Femur (tissue), 1 donor: ENCODE data around the gene FXYD1.
A peak's percentile ranks its signal among the peaks of the same experiment; 100 is the strongest.

Source experiments
- DNase-seq: peaks from one replicate; pipeline ENCODE4 v3.0.0-alpha.2; 2017

FXYD1 gene

DNA sequence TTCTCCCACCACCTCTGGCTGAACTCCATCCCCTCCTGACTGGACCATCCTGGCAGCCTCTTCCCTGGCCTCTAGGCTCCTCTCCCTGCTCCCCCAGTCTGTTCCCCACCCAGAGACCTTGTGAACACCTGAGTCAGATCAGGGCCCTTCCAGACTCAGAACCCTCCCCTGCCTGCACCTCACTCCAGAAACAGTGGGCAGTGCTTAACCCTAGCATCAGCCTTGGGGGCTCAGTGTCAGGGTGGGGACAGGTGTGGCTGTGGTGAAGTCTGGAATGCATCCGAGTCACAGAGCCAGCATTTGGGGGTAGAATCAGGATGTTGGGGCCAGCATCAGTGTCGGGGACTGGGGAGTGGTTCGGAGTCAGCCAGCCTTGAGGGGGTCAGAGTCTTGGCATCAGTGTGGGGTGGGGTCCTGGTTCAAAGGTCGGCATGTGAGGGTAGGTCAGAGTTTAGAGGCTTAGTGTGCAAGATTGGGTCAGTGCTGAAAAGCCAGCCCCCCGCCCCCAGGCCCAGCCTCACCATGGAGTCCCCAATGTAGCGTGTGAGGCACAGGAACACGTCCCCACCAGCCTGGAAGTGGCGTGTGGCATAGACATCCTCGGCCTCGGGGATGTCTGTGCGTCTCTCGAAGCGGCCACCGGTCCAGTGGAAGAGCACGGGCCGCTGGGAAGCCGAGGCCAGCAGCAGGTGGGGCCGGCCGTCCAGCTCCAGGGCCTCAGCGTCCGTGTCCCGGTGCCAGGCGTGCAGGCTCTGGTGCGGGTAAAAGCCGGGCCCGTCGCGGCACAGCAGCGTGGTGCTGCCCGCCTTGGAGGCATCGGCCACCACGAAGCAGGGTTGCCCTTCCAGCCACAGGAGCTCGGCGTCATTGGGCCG lies 12.6 kb upstream of the FXYD1 start:
- DNase-seq = no peak

DNA sequence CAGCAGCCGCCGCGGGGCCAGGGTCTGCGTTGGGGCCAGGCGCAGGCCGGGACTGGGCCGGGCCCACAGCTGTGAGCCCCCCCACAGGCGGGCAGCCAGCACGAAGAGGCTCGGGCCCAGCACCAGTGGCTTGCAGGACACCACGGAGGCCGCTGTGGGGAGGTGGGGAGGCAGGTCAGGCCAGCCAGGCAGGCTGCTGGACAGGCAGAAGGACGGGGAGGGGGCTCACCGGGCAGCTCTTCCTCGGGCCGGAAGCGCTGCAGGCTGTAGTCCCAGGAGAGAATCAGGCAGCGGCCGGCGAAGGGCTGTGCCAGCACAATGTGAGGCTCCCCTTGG lies 12.0 kb upstream of the FXYD1 start:
- DNase-seq = peak; percentile 63

DNA sequence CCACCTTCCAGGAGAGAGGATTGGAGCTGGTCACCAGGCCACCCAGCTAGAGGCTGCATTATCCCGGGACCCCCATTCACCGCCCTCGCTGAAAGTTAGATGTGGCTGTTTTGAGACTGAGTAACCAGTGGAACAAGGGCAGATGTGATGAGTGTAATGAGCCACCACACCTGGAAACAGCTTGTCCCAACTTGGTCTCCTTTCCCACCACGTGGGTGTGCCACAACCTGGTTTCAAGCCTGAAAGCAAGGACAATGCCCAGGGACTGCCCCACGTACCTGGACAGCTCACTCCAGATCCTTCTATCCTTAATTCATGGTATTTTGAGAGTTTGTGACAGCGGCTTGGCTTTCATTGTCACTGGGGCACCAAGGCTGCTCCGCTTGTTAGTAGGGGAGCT lies 10.8 kb upstream of the FXYD1 start:
- DNase-seq = no peak

DNA sequence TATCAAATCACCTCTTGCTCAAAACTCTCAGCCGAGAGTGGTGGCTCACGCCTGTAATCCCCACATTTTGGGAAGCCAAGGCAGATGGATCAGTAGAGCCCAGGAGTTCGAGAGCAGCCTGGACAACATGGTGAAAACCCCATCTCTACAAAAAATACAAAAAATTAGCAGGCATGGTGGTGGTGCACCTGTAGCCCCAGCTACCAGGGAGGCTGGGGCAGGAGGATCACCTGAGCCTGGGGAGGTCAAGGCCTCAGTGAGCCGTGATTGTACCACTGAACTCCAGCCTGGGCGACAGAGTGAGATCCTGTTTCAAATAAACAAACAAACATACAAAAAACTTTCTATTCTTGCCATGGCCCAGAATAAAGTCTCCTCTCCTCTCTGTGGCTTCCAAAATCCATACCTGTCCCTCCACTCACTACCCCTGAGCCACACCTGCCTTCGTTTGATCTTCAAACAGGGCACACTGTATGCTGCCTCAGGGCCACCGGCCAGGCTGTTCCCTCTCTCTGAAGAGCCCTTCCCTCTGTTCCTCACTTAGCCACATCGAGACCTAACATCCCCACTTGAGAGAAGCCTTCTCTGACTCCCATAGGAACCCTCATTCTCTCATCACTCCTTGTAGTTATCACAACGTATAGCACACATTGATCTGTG lies 10.1 kb upstream of the FXYD1 start:
- DNase-seq = no peak

DNA sequence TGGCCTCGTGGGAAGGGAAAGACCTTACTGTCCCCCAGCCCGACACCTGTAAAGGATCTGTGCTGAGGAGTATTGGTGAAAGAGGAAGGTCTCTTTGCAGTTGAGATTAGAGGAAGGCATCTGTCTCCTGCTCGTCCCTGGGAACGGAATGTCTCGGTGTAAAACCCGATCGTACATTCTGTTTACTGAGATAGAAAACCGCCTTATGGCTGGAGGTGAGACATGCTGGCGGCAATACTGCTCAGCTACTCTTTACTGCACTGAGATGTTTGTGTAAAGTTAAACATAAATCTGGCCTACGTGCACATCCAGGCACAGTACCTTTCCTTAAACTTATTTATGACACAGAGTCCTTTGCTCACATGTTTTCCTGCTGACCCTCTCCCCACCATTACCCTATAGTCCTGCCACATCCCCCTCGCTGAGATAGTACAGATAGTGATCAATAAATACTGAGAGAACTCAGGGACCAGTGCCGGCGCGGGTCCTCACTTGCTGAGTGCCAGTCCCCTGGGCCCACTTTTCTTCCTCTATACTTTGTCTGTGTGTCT lies 8.8 kb upstream of the FXYD1 start:
- peak; percentile 3 for DNase-seq

DNA sequence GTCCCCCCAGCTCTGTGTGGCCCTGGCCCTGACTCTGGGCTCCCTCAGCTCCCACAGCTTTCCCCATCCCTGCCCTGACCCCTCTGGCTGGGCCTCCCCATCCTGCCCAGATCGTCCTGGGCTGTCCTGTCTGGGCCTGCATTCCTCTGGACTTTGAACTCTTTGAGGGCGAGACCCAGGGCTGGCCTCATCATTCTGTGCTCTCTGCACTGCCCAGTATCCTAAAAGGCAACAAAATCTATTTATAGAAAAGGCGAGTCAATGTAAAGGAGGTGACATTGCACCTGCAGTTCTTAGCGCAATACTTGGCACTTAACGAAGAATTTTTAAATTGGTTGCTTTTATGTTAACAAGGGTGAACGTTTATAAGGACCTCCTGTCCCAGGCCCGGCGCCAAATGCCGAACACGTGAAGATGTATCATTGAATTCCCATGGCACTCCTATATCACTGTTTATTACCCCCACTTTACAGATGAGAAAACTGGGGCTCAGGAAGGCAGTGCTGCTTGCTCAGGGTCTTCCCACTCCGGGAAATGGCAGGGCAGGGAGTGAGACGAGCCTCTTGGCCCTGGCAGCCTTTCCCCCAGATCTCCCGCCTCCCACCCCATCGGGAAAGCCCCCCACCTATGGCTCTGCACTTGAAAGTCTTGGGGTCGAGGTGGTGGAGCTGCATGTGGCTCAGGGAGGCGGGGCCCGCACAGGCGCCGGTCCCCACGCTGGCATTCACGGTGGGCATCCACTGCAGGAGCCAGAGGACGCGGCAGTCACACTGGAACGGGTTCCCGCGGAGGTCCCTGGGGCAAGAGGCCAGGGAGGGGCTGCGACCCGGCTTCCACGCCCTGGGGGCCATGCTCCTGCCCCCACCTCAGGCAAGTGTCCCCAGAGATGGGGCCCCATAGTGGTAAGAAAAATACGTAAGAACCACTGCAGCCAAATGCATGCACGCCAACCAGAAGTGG lies 7.6 kb upstream of the FXYD1 start:
- no peak for DNase-seq

DNA sequence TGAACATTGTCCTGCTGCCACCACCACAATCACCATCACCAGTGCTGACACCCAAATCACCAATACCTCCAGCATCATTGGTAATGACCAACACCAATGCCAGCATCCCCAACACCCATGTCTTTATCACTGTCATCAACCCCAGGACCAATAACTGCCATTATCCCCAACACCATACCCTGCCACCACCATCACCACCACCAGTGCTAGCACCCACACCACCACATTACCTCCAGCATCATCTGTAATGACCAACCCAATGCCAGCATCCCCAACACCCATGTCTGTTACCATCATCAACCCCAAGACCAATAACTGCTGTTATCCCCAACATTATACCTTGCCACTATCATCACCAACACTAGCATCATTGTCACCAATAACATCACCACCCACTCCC lies 6.4 kb upstream of the FXYD1 start:
- DNase-seq = no peak

DNA sequence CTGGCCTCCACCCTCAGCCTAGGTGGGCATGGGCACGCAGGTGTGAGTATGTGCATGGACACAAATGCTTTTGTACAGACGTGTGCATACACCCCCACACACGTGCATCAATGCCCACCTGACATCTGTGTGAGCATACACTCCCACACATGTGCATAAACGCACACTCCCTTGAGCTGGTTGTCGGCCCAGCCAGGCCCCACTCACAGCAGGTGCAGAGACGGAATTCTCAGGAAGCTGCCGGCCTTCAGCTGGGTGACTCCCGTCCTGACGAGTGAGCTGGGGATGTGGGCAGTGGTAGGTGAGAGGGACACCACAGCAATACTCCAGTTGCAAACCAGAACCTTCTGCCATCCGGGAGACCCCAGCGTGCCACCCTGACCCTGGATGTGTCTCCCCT lies 4.8 kb upstream of the FXYD1 start:
- DNase-seq = no peak

DNA sequence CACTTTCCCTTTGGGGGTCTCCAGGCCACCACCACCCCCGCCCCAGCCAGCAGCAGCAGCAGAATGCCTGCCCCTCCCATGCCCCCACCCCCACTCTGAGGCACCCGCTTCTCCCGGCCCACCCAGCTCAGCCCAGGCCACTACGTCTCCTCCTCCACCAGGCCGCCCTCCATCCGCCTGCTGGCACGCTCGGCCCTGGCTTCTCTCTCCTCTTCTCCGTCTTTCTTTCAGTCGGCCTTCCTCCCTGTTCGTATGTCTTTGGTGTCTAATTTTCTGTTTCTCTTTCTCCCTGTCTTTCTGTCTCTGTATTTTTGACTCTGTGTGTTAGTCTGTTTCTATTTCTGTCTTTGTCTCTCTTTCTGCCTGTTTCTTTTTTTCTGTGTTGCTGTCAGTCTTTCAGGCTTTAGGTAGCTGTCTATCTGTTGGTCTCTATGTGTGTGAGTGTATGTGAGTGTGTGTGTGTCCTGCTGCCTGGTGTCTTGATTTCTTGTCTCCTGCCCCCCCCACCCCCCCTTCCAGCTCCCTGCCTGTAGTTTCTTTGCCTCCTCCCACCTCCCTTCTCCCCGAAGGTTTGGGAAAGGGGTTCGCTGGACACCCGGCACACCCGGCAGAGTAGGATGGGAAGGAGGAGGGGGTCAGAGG lies 3.9 kb upstream of the FXYD1 start, which contains the start of gene LGI4:
LGI4 (minus strand) TSS at position 459 of the 642 bp plus-strand sequence; CDS start at position 80, 379 bp downstream.
- no peak for DNase-seq

DNA sequence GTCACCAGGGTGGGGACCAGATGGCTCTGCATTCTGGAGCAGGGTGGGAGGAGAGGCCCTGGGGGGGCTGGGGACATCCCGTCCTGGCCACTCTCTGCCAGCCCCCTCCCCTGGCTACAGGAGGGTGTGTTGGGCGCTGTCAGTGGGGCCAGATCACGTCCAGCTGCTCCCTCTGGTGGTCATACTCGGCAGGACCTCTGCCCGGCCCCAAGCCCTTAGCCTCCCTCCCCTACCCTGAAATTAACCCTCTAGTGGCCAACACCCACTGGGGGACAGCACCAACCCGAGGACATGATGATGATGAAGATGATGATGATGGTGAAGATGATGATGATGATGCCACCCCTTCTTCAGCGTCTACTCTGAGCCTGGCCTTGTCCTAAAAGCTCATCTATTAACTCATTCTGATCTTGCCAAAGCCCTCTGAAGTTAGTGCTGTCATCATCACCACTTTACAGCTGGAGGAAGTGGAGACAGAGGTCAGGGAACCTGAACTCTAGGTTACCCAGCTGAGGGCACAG lies 3.2 kb upstream of the FXYD1 start:
- DNase-seq = peak; percentile 91

DNA sequence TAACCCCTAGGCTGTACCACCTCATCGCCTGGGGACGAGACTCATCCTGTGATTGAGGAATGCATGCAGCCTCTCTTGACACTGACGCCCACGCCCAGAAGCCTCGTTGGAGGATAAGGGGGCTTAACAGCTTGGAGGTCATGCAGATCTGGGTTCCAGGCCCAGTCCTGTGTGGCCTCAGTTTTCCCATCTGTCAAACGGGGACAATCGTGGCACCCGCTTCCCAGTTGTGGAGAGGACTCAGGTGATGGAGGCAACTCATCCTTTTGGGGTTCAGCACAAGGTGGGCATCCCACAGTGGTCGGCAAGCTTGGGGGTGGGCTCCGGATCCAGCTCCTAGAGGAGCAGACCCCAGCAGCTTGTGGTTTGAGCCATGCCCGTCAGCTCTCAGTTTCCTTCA lies 2.4 kb upstream of the FXYD1 start:
- DNase-seq = no peak

DNA sequence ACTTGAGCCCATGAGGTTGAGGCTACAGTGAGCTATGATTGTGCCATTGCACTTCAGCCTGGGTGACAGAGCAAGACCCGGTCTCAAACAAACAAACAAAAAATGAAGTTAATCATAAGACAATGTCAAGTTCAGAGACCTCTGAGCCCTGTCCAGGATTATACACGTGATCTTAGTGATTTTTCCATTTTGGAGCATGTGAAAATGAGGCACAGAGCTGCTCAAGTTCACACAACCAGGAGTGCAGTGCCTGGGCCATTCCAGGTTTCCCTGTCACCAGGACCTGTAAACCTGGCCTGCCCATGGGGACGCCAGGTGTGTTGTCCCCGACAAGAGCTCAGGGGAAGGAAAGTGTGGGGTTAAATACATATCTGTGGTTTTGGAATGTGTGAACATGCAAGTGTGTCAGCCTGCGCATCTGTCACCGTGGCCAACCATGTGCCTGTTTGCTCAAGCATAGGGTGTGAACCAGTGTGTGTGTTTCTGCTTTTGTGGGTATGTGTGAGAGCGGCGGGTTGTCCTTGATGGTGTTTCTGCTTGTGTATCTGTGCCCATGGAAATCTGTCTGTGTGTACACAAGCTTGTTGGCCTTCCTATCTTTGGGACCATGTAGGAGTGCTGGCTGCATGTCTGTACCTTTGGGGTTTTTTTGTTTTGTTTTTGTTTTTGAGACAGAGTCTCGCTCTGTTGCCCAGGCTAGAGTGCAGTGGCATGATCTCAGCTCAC lies 1.5 kb upstream of the FXYD1 start:
- no peak for DNase-seq

DNA sequence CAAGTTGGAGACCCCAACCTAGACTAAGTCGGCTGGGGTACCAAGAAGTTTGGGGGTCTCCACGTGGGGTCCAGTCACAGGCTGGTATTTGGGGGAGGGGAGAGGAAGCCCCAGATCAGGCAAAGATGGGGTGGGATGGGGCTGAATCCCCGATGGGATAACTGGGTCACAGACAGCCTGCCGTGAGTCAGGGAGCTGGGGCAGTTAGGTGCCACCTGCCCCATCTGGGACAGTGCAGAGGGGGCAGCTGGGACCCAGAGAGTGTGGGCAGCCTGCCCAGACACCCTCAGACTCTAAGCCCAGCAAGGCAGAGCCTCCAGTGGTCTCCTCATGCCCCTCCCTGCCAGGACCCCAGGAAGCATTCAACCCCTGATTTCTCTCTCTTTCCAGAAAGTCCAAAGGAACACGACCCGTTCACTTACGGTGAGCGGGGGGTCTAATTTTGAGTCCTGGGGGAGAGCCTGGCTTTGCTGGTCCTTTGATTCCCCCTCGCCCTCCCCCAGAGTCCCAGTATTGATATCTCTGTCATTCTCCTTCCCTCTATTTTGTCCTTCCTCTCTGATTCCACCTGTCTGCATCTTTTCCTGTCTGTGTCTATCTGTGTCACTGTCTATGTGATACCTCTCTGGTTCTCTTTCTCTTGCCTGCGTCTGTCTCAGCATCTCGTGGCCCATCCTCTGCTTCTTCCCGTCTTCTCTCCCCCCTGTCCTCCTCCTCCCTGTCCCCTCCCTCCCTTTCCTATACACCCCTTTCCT lies 1.8 kb downstream of the FXYD1 start:
- no peak for DNase-seq

DNA sequence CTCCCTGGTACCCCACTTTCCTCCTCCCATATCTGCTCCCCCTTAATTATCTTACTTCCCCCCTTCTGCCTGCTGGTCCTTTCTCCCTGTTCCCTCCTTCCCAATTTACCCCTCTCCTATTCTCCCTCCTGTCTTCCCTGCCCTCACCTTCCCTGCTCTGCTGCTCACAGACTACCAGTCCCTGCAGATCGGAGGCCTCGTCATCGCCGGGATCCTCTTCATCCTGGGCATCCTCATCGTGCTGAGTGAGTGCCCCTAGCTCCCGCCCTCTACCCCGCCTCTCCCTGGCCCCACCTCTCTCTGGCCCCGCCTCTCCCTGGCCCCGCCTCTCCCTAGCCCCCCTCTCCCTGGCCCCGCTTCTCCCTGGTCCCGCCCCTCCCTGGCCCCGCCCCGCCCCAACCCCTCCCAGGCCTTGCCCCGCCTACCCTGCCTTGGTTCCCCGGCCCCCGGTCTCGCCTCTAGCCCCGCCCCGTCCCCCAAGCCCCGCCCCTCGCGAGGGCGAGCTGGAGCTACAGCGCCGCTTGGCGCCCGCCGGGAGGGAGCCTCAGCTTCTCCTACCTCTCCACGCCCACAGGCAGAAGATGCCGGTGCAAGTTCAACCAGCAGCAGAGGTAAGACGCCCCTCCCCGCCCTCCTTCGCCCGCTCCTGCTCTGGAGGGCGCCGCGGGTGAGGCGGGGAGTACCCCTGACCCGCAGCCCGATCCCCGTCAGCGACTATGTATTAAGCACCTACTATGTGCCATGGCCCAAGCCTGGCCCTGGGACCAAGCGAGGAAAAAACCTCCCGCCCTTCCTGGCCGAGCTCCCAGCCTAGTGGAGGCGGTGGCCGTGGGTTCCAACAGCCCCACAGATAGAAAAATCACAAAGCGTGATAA lies 2.6 kb downstream of the FXYD1 start:
- peak; percentile 95 for DNase-seq

DNA sequence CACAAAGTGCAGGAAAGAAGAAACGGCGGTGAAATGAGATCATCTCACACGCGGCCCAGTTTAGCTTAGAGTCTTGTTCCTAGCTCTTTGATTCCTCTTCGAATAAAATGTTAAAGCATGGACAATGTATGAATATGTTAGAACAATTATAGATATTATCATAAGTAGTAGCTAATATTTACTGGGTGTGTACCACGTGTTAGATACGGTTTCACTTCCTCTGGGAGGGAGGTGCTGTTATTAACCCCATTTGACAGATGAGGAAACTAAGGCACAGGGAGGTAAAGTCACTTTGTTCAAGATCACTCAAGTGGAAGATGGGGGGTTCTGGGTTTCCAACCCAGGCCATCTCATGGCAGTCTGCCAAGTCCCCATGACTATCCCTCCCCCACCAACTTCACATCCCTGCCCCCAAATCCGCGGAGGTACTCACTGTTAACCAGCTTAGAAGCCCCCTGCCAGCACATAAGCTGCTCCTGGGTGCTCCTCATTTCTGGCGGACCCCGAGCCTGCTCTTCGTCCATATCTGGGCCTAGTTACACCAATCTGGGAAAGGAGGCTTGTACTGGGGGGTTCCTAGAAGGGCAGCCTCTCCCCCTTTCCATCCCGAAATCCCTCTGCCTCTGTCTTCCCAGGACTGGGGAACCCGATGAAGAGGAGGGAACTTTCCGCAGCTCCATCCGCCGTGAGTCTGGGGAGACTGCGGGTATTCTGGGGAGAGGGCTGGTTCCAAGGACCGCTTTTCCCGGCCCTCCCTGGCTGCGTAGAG lies 3.4 kb downstream of the FXYD1 start:
- no peak for DNase-seq

DNA sequence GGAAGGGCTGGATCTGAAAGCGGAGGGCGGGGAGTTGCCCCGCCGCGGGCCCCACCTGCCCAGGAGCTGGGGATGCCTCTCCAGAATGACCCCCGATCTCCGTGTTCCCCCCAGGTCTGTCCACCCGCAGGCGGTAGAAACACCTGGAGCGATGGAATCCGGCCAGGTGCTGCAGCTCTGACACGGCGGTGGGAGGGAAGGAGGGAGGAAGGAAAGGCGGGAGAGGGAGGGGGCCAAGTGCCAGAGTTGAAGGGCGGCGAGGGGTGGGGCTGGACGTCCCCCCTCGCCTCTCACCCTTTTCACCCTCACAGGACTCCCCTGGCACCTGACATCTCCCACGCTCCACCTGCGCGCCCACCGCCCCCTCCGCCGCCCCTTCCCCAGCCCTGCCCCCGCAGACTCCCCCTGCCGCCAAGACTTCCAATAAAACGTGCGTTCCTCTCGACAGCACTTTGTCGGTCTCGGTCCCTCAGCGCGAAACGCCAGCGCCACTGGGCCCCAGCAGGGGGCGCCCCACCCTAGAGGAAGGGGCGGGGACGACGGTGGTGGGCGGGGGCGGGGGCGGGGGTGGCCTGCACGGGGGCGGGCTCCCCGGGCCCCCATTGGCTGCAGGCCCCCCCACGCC lies 4.1 kb downstream of the FXYD1 start:
- DNase-seq = peak; percentile 65

DNA sequence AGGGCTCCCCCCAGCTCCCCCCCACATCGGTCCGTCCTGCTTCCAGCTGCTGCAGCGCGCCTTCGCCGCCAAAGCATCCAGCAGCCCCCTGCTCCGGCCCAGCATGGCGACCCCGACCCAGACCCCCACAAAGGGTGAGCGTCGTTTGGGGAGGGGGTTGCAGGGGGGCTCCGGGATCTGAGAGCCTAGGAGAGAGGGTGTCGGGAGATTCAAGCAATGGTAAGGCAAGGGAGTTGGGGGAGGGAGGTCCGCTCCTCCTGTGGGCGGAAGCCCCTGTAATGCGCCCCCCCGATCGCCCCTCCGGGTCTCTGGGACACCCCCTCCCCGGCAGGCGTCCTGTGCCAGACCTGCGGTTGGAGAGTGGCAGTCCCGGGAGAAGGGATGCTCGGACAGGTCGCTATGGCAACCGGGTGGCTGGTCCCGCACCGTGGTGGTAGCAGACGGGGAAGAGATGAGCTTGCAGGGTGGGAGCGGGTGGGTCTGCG lies 4.6 kb downstream of the FXYD1 start, which contains the start of gene FXYD7:
FXYD7 (plus strand) TSS at position 25 of the 485 bp plus-strand sequence; CDS start at position 104, 79 bp downstream.
- DNase-seq = peak; percentile 56

DNA sequence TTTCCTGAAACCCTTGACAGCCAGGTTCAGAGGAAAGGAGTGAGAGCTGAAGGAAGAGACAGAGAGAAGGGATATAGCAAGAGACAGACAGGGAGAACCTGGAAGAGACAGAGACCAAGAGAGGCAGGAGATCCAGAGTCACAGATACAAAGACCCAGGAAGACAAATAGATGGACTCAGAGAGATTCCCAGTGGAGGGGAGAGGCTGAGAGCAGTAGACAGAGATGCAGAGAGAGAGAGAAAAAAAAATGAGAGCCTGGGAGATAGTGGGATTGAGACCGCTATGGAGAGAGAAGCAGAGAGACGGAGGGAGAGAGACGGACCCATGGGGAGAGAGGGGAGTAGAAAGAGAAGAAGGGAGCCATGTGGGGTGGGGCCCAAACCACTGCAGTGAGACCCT lies 5.2 kb downstream of the FXYD1 start:
- DNase-seq = no peak
